RPMI8226 (cell line): ENCODE data around the gene NEO1.

ENCODE experiments used
- DNase-seq: peaks from one replicate; pipeline ENCODE4 v3.0.0-alpha.2; 2015

The NEO1 gene, protein sequence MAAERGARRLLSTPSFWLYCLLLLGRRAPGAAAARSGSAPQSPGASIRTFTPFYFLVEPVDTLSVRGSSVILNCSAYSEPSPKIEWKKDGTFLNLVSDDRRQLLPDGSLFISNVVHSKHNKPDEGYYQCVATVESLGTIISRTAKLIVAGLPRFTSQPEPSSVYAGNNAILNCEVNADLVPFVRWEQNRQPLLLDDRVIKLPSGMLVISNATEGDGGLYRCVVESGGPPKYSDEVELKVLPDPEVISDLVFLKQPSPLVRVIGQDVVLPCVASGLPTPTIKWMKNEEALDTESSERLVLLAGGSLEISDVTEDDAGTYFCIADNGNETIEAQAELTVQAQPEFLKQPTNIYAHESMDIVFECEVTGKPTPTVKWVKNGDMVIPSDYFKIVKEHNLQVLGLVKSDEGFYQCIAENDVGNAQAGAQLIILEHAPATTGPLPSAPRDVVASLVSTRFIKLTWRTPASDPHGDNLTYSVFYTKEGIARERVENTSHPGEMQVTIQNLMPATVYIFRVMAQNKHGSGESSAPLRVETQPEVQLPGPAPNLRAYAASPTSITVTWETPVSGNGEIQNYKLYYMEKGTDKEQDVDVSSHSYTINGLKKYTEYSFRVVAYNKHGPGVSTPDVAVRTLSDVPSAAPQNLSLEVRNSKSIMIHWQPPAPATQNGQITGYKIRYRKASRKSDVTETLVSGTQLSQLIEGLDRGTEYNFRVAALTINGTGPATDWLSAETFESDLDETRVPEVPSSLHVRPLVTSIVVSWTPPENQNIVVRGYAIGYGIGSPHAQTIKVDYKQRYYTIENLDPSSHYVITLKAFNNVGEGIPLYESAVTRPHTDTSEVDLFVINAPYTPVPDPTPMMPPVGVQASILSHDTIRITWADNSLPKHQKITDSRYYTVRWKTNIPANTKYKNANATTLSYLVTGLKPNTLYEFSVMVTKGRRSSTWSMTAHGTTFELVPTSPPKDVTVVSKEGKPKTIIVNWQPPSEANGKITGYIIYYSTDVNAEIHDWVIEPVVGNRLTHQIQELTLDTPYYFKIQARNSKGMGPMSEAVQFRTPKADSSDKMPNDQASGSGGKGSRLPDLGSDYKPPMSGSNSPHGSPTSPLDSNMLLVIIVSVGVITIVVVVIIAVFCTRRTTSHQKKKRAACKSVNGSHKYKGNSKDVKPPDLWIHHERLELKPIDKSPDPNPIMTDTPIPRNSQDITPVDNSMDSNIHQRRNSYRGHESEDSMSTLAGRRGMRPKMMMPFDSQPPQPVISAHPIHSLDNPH (N-terminal part only)

GRCh38 chr15:73051807-73052652, at the start of gene NEO1:
Gene NEO1 (plus strand): TSS chr15:73052463. CDS start chr15:73052676, 213 bp downstream.
- peak; percentile 89 for DNase-seq

DNA sequence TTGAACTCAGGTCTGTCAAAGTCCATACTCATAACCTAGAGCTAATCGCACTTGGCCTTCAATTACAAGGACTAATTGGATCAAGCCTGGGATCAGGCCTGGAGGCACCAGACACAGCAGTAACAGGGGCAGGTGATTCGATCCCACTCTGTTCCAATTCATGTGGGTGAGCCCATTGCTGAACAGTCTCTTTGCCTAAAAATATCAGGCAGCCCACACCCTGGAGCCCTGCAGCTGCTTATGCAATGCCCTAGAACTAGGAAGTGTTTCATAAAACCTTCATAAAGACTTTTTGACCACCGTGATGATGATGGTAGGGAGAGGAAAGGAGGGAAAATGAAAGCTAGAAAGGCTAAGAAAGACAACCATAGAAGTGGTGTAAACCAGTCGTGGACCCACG, 47.8 kb upstream of the NEO1 start:
- DNase-seq = no peak

- no peak for DNase-seq
These were observed 47.2 kb upstream of the NEO1 start for GRCh38 chr15:73005032-73005431.

- DNase-seq = no peak
These were observed 46.8 kb upstream of the NEO1 start for GRCh38 chr15:73005446-73005845.

DNA sequence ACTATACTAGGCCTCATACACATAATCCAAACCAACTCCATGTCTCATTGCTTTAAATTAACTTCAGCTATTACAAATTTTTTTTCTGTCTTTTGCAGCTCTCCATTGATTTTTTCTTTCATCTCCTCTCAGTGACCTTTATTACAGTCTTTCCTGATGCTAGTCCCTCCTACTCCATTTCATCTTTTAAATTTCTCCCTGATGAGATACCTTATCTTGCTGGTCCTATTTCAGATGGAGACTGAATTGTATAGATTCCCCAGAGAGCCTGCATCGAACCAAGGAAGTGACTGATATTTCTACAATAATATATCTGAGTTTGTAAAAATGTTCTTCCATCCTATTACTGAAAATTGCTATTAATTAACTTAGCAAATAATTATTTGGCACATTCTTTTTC, 45.7 kb upstream of the NEO1 start:
- no peak for DNase-seq

GRCh38 chr15:73009066-73010056, 42.9 kb upstream of the NEO1 start:
- DNase-seq = no peak

DNA sequence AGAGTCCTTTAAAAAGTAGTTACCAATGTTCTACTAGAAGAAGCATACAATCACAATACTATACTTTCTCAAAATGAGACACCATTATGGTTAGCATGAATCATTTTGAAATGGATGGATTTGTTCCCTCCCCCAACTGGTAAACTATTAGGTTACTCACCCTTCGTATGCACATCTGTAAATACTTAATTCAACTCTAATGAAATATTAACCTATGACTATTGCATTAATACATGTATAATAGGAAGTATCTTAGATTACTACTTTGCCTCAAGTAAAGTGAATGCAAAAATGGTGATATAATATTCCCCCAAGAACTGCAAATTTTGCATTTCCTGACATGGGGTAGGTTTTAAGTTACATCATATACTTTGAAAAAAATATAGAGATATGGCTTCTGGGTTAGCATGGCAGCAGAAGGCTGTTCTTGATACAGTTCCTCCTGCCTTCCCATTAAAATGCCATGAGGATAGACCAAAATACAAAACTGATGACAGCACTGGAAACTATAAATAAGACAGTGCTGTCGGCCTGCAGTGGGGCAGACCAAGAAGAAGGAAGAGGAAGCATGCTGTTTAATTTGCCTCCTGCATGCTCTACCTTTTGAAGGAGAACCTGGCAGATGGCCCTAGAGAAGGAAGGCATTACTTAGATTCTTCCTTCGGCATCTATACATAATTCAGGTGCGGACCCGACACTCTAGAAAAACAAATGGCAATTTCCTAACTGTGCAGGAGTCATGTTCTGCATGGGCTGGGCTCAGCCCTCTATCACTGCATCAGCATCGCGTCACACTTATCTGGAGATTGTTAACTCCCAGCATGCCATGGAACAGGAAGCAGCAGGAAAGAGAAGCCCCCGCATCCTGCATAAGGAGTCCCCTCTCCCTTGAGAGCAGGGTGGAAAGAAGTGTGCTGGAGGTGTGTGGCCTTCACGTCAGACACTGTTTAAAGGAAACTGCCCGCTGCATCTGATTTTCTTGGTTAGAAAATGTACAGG, 41.8 kb upstream of the NEO1 start:
- DNase-seq = no peak

DNA sequence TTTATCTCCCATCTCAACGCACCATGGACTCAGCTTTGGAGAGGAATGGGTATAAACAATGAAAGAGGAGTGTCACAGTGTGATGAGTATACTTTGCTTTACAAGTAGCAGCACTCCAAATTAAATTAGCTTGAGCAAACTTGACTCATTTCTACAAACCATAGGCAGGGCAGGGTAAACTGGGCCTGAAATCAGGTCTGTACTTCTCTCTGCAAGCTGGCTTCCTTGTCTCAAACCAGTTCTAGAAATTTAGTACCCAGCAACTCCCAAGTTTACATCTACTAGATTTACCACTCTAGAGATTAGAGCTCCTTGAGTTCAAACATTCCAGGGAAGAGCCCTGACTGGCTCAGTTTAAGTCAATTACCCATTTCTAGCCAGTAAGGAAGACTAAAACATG, 37.4 kb upstream of the NEO1 start:
- DNase-seq = no peak

DNA sequence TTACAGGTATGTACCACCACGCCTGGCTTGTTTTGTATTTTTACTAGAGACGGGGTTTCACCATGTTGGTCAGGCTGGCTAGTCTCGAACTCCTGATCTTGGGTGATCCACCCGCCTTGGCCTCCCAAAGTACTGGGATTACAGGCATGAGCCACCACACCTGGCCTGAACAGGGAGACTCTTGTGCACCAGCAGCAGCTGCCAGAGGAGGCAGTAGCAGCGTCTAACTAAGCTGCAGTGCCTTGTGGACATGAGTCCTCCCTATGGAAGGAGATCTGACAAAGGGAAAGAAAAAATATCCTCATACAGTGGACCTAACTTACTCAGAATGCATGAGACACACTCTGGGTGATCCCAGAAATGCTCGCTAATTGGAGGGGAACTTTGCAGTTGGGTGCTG, 36.8 kb upstream of the NEO1 start:
- DNase-seq = no peak

GRCh38 chr15:73017987-73018386, 34.3 kb upstream of the NEO1 start:
- no peak for DNase-seq

DNA sequence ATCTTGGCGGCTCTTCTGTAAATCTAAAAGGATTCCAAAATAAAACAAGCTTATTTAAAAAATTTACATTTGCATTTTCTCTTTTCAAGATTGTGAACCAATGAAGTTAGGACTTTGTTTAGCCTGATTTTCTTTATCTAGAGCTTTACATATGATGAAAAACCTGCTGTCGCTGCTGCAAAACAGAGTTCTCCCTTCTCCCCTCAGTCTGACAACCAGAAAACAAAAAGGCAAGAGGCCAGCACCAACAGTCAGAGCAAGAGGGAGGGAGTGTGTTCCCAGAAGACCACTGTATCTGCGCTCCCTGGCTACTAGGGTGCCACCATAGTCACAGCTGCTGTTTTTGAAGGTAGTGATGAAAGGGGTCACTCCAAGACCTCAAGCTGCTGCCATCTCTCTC, 33.1 kb upstream of the NEO1 start:
- DNase-seq = no peak

DNA sequence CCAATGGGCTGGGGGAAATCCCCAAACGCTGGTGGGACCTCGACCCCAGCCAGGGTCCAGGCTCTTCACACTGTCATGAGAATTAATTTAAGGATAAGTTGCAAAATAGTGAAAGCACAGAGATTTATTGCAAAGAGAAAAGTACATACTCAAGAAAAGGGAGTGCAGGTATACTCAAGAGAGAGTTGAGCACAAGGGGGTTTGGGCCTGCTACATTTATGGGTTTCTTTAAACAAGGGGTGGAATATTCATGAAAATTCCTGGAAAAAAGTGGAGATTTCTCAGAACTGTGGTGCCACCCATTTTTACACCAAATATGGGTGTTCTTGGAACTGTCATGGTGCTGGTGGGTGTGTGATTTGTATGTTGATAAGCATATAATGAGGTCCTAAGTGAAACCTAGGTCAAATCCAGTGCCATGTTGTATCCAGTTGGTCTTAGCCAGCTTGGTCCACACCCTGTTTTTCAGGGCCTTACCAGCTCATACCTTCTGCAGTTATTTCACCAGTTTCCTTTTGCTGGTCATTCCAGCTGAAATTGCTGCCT, 32.6 kb upstream of the NEO1 start:
- no peak for DNase-seq

DNA sequence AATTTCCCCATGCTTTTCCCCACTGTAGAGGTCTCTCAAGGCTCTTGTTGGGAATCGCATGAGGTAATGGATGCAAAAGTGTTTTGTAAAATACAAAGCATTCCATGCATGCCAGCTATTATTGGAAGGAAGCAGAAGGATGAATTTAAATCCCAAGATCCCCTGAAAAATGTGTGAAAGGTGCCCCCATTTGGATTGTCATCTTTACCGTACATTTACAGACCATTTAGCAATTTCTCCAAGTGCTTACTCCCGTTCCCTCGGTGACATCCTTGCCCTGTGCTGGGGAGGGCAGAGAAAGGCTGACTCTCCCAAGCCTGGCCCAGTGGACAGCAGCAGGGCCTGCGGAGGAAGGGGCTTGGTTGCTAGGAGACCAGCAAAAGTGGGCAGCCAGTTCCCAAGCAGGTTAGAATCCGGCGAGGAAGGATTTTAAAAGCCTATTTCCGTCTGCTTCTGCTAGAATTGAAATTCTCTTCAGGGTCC, 31.1 kb upstream of the NEO1 start:
- DNase-seq = no peak

DNA sequence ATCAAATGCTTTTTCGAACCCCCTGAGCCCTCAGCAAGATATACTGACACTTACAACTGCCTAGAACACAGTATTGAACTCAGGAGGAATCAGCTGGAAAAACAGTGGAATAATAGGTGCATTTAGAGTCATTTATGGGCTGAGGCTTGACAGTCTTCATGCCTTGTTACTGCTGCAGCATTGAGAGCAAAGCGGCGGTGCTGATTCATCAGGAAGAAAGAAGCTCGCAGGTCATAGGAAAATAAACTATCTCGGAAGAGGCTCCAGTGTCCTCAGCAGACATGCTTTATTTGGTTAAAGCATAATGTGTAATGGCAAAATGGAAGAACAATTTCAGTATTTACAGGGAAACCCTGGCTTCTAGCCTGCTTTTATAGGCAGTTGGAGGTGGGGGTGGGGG, 30.1 kb upstream of the NEO1 start:
- DNase-seq = no peak

DNA sequence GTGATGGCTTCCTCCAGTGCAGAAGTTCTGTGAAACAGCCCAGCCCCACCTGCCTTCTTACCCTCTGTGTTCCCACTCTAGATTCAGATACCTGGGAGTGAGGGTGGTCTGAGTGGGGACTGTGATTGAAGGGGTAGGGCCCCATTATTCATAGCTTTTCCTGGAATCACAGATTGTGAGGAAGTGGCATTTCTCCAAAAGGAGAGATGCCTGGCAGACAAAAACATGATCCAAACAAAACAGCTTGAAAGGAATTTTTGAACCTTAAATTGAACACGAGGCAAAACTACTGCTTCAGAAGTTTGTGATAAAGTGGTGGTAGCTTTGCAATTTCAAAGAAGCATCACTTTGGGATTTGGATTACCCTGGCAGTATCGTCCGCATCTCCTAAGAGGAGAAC, 29.2 kb upstream of the NEO1 start:
- no peak for DNase-seq

GRCh38 chr15:73024168-73024567, 28.1 kb upstream of the NEO1 start:
- no peak for DNase-seq

DNA sequence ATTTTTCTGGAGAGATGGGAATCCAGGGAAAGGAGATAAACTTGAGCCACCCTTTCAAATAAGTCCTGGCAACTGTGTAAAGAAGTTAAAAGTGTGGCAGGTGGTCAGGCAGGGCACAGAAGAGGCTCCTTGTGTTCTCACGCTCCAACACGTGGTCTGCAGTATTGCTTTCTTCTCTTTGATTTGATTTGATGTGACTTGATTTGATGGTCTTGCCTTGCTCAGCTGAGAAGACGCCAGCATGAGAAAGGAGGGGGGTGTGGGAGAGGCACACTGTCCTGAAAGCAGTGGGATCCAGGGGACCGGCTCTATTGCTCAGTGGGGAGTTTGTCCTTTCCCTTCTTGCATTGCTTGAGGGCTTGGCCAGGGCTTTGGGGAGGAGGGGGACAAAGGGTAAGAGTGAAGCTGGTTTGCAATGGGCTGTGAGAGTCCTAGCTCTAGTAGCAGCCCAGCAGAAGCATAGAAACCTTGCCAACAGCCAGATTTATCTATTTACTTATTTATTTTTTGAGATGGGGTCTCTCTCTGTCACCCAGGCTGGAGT, 25.7 kb upstream of the NEO1 start:
- DNase-seq = no peak

DNA sequence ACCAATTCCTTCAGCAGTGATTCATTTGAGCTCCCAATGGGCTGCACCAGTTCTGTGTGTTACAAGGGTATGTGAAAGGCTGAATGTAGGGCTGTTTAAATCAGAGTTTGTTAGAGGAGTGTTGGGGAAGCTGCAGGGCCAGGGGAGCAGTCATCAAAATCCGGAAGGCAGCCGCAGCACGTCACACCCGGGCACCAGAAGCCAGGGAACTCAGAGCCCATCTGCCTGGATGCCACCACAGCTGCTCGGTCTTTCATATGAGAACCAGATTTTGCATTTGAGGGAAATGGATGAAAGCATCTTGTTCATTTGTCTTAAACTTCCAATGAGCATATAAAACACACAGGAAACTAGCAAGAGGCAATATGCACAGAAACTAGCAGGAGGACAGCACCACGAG, 24.2 kb upstream of the NEO1 start:
- no peak for DNase-seq
